Thyroid gland (tissue), 4 donors: Measurements from ENCODE around the gene NACAD. TPM values are rescaled to one million over a fixed set of nuclear protein-coding genes. Genes with fewer than 3 reads are reported as not detected.

Experiments used
- DNase-seq, 2 donors: peaks; one replicate each; pipeline ENCODE4 v3.0.0-alpha.2; 2019
- H3K27ac ChIP-seq, 3 donors: fragments of 200-600 bp; sonication (generic); 1 replicate in 2 of 3; 2 replicates in 1 of 3; pipeline ENCODE4 v1.5.1; 2016 to 2019; ENCODE audit warnings: mild to moderate bottlenecking in 1 of 3, moderate library complexity in 1 of 3
- H3K27me3 ChIP-seq: fragments of 200-600 bp; sonication (generic); one replicate; pipeline ENCODE4 v1.5.1; 2019
- H3K36me3 ChIP-seq, 2 donors: fragments of 200-600 bp; sonication (generic); one replicate each; pipeline ENCODE4 v1.5.1; 2016 to 2019
- H3K4me1 ChIP-seq, 2 donors: fragments of 200-600 bp; sonication (generic); one replicate each; pipeline ENCODE4 v1.5.1; 2017 to 2019
- H3K4me3 ChIP-seq, 3 donors: fragments of 200-600 bp; sonication (generic); replicated peaks in 1 of 3; 1 replicate in 2 of 3; 2 replicates in 1 of 3; pipeline ENCODE4 v1.5.1; 2016; ENCODE audit warnings: mild to moderate bottlenecking in 1 of 3
- H3K9me3 ChIP-seq: fragments of 200-600 bp; sonication (generic); one replicate; pipeline ENCODE4 v1.5.1; 2017
- CTCF ChIP-seq, 6 experiments: fragments of 200-600 bp in 3 of 6; fragments of 450-650 bp in 3 of 6; sonication (generic) in 3 of 6; IDR thresholded peaks; one replicate each; pipeline ENCODE4 v1.5.1; 2016 to 2019; ENCODE audit warnings: antibody characterized with exemption in 6 of 6, mild to moderate bottlenecking in 2 of 6, inconsistent platforms in 1 of 6, moderate library complexity in 1 of 6
- POLR2A ChIP-seq, 2 donors: fragments of 450-650 bp; IDR thresholded peaks; one replicate each; pipeline ENCODE4 v1.6.1; 2017; ENCODE audit warnings: antibody characterized with exemption in 2 of 2, mild to moderate bottlenecking in 2 of 2, moderate library complexity in 1 of 2
- WGBS, 2 donors: methylation state at CpG; one replicate each; pipeline ENCODE4 v1.1.5; 2017; 5-methylcytosine and 5-hydroxymethylcytosine counted together
- intact Hi-C: fragments of 100-400 bp; cut with DNase I; formaldehyde crosslinking; loops from one replicate; pipeline ENCODE4 v1.15.1; 2023
- total RNA-seq, 4 donors: library from RNA; depleted of rRNA; stranded (reverse); fragments of >200 nt; gene quantifications; one replicate each; pipeline ENCODE4 v1.2.3, GENCODE V29; 2016

Gene NACAD
- total RNA-seq, 4 donors from 2014 or later = 0.54 to 2.3 (median 0.88) TPM

- no peak overlapping the region for H3K4me3 ChIP-seq
- no peaks in the 10 kb centered on the region for H3K36me3 ChIP-seq
- no peak for DNase-seq
- 84 to 86% methylated on average over 8 of the region's 8 CpGs for WGBS, 2 donors
- TF ChIP-seq CTCF (IDR thresholded peaks at IDR 0.05) (no peak), POLR2A (IDR thresholded peaks at IDR 0.05) (no peak)
- H3K27me3 ChIP-seq = no peaks in the 10 kb centered on the region
- H3K9me3 ChIP-seq = no peaks in the 10 kb centered on the region
- intact Hi-C loops = loop anchor here (2.0 to 10.0 kb wide), 3 partner anchors 208 to 568 kb away; no protein-coding TSS in a partner anchor
- H3K27ac ChIP-seq = no peak overlapping the region
- no peaks in the 10 kb centered on the region for H3K4me1 ChIP-seq
Observed at GRCh38 chr7:45132708-45133320, 44.0 kb upstream of the NACAD start.

GRCh38 chr7:45131891-45132290, 43.1 kb upstream of the NACAD start:
- no peaks in the 10 kb centered on the region for H3K9me3 ChIP-seq
- DNase-seq = no peak
- H3K27me3 ChIP-seq = no peaks in the 10 kb centered on the region
- 62 to 73% methylated on average over 4 of the region's 4 CpGs for WGBS, 2 donors
- H3K36me3 ChIP-seq = no peaks in the 10 kb centered on the region
- no peaks in the 10 kb centered on the region for H3K4me1 ChIP-seq
- intact Hi-C loops = loop anchor here (2.0 to 10.0 kb wide), 3 partner anchors 207 to 567 kb away; no protein-coding TSS in a partner anchor
- H3K27ac ChIP-seq = no peak overlapping the region
- H3K4me3 ChIP-seq = no peak overlapping the region
- TF ChIP-seq POLR2A (IDR thresholded peaks at IDR 0.05) (no peak), CTCF (IDR thresholded peaks at IDR 0.05) (no peak)

- Histone ChIP-seq H3K36me3 (no peaks in the 10 kb centered on the region), H3K4me3 (no peak overlapping the region), H3K27me3 (no peaks in the 10 kb centered on the region), H3K4me1 (no peaks in the 10 kb centered on the region), H3K27ac (no peak overlapping the region), H3K9me3 (no peaks in the 10 kb centered on the region)
- WGBS, 2 donors = 68 to 74% methylated on average over 9 of the region's 9 CpGs
- no peak for TF ChIP-seq POLR2A (IDR thresholded peaks at IDR 0.05)
- no peak for TF ChIP-seq CTCF (IDR thresholded peaks at IDR 0.05)
- no peak for DNase-seq
- intact Hi-C loops = loop anchor here (10.0 kb wide), 2 partner anchors 206 to 566 kb away; no protein-coding TSS in a partner anchor
Observed at GRCh38 chr7:45130910-45131309, 42.1 kb upstream of the NACAD start.

- no peak for DNase-seq
- H3K27me3 ChIP-seq = no peaks in the 10 kb centered on the region
- no peak for TF ChIP-seq CTCF (IDR thresholded peaks at IDR 0.05)
- TF ChIP-seq POLR2A (IDR thresholded peaks at IDR 0.05) = no peak
- intact Hi-C loops = loop anchor here (10.0 kb wide), 2 partner anchors 205 to 565 kb away; no protein-coding TSS in a partner anchor
- WGBS, 2 donors = 73 to 78% methylated on average over 12 of the region's 12 CpGs
- H3K9me3 ChIP-seq = no peaks in the 10 kb centered on the region
- H3K4me1 ChIP-seq = no peaks in the 10 kb centered on the region
- no peak overlapping the region for H3K4me3 ChIP-seq
- no peaks in the 10 kb centered on the region for H3K36me3 ChIP-seq
- no peak overlapping the region for H3K27ac ChIP-seq
Observed at GRCh38 chr7:45129906-45130305, 41.1 kb upstream of the NACAD start.

GRCh38 chr7:45129181-45129800, 40.5 kb upstream of the NACAD start:
- H3K27me3 ChIP-seq = no peaks in the 10 kb centered on the region
- H3K27ac ChIP-seq = no peak overlapping the region
- TF ChIP-seq CTCF (IDR thresholded peaks at IDR 0.05) (no peak), POLR2A (IDR thresholded peaks at IDR 0.05) (no peak)
- no peaks in the 10 kb centered on the region for H3K36me3 ChIP-seq
- H3K9me3 ChIP-seq = no peaks in the 10 kb centered on the region
- no peak for DNase-seq
- WGBS, 2 donors = 77 to 83% methylated on average over 15 of the region's 15 CpGs
- intact Hi-C loops = no loop called here
- H3K4me3 ChIP-seq = no peak overlapping the region
- H3K4me1 ChIP-seq = no peaks in the 10 kb centered on the region
